PC-9 (cell line): ENCODE data around the gene KLK14. TPM values are rescaled to one million over a fixed set of nuclear protein-coding genes. Genes with fewer than 3 reads are reported as not detected.
A peak's percentile ranks its signal among the peaks of the same experiment; 100 is the strongest.

Experiments
- BruUV-seq: library from RNA; stranded (reverse); fragments of 400-500 nt; replicated peaks from 2 replicates; lab custom pipeline; 2021; lab: Mats Ljungman, UMichigan
- CTCF ChIA-PET: fragments of 300-600 bp; sonication (Branson Sonifier 250); formaldehyde crosslinking; loops from one replicate; lab custom pipeline; 2022; ENCODE audit warnings: antibody characterized with exemption; lab: Charles Lee
- POLR2A ChIA-PET: fragments of 300-600 bp; sonication (Branson Sonifier 250); formaldehyde crosslinking; loops from one replicate; lab custom pipeline; 2022; ENCODE audit warnings: antibody characterized with exemption; ENCODE audit not compliant: unreplicated experiment; lab: Charles Lee
- DNase-seq, 2 experiments: peaks; one replicate each; pipeline versions ENCODE4 v3.0.0 to v3.0.0-alpha.2; 2015 to 2022; ENCODE audit warnings: mixed read lengths in 1 of 2
- H2AFZ ChIP-seq: fragments of 200-600 bp; sonication (generic); 2 replicates; pipeline ENCODE4 v1.8.1; 2017; ENCODE audit warnings: antibody characterized with exemption
- H3F3A ChIP-seq: fragments of 200-600 bp; sonication (generic); 2 replicates; pipeline ENCODE4 v1.8.1; 2017; ENCODE audit warnings: antibody characterized with exemption, mild to moderate bottlenecking, low read depth; ENCODE audit not compliant: insufficient read depth
- H3K27ac ChIP-seq: fragments of 200-600 bp; sonication (generic); 2 replicates; pipeline ENCODE4 v1.6.1; 2016; ENCODE audit warnings: mixed run types
- H3K27me3 ChIP-seq: fragments of 200-600 bp; sonication (generic); 2 replicates; pipeline ENCODE4 v1.6.1; 2016; ENCODE audit warnings: low read depth, mixed run types; ENCODE audit not compliant: insufficient read depth
- H3K36me3 ChIP-seq: fragments of 200-600 bp; sonication (generic); 2 replicates; pipeline ENCODE4 v1.6.1; 2016; ENCODE audit warnings: low read depth, mixed run types
- H3K4me1 ChIP-seq: fragments of 200-600 bp; sonication (generic); replicated peaks from 2 replicates; pipeline ENCODE4 v1.6.1; 2016; ENCODE audit warnings: mixed run types; ENCODE audit not compliant: insufficient read depth
- H3K4me2 ChIP-seq: fragments of 200-600 bp; sonication (generic); 2 replicates; pipeline ENCODE4 v1.6.1; 2017; ENCODE audit warnings: mixed run types
- H3K4me3 ChIP-seq: fragments of 200-600 bp; sonication (generic); 2 replicates; pipeline ENCODE4 v1.6.1; 2016; ENCODE audit warnings: mixed run types
- H3K79me2 ChIP-seq: fragments of 200-600 bp; sonication (generic); 2 replicates; pipeline ENCODE4 v1.6.1; 2017; ENCODE audit warnings: low read depth, mixed run types
- H3K9me2 ChIP-seq: fragments of 200-600 bp; sonication (generic); 2 replicates; pipeline ENCODE4 v1.8.1; 2017; ENCODE audit warnings: mild to moderate bottlenecking; ENCODE audit not compliant: insufficient read depth
- H3K9me3 ChIP-seq: fragments of 200-600 bp; sonication (generic); 2 replicates; pipeline ENCODE4 v1.8.1; 2016; ENCODE audit warnings: low read depth; ENCODE audit not compliant: insufficient read depth
- H4K20me1 ChIP-seq: fragments of 200-600 bp; sonication (generic); 2 replicates; pipeline ENCODE4 v1.8.1; 2017; ENCODE audit not compliant: insufficient read depth
- EZH2 ChIP-seq: fragments of 200-600 bp; sonication (generic); IDR thresholded peaks from 2 replicates; pipeline ENCODE4 v1.8.0; 2017; ENCODE audit warnings: antibody characterized with exemption, low read depth
- intact Hi-C: fragments of 100-400 bp; cut with micrococcal nuclease; formaldehyde crosslinking; loops from one replicate; pipeline ENCODE4 v1.10.0; 2022; ENCODE audit not compliant: unreplicated experiment
- total RNA-seq: library from RNA; stranded (reverse); gene quantifications from 2 replicates; pipeline ENCODE4 v1.2.3, GENCODE V29; 2021
- TF ChIP-seq, protein P1 (sequence below): fragments of 200-600 bp; sonication (generic); conservative IDR thresholded peaks from 2 replicates; pipeline ENCODE4 v1.6.1; 2017; ENCODE audit warnings: mixed run types, antibody characterized with exemption, mild to moderate bottlenecking, moderate library complexity

Gene KLK14
- total RNA-seq, 1 experiment from 2014 or later: 0.57 TPM

DNA sequence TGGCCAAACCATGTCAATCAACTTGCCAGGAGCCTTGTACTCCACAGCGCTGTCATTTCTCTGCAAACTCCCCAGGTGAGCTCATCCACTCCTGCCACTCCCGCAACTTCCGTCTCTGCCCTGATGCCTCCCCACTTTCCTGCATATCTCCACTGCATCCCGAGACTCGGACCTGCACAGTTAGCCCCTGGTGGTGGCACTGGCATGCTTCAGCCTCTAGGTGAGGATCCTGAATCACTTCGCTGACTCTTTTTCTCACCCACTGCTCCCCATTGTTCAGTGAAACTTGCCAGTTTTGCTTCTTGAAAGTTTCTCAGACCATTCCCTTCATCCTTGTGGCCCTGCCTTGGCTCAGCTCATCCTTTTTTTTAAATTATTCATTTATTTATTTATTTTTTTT is 28.9 kb upstream of the KLK14 start:
- Histone ChIP-seq H3K4me3 (no peak overlapping the region), H3K9me2 (no peaks in the 10 kb centered on the region), H3K79me2 (peaks cover 13% of the 10 kb centered on the region), H4K20me1 (no peaks in the 10 kb centered on the region), H3K27me3 (peaks cover 60% of the 10 kb centered on the region), H3K27ac (no peak overlapping the region), H2AFZ (no peak overlapping the region), H3K9me3 (no peaks in the 10 kb centered on the region), H3K4me1 (peaks cover 10% of the 10 kb centered on the region), H3K4me2 (no peak overlapping the region), H3K36me3 (no peaks in the 10 kb centered on the region), H3F3A (peaks cover 9% of the 10 kb centered on the region)
- ChIA-PET POLR2A (no interaction called here), CTCF (interaction anchor here (0.6 kb wide), 1 partner anchor 216 kb away, joined by 3 read pairs; no protein-coding TSS in a partner anchor)
- intact Hi-C loops: no loop called here
- TF ChIP-seq EZH2: no peak
- TF ChIP-seq, protein P1, sequence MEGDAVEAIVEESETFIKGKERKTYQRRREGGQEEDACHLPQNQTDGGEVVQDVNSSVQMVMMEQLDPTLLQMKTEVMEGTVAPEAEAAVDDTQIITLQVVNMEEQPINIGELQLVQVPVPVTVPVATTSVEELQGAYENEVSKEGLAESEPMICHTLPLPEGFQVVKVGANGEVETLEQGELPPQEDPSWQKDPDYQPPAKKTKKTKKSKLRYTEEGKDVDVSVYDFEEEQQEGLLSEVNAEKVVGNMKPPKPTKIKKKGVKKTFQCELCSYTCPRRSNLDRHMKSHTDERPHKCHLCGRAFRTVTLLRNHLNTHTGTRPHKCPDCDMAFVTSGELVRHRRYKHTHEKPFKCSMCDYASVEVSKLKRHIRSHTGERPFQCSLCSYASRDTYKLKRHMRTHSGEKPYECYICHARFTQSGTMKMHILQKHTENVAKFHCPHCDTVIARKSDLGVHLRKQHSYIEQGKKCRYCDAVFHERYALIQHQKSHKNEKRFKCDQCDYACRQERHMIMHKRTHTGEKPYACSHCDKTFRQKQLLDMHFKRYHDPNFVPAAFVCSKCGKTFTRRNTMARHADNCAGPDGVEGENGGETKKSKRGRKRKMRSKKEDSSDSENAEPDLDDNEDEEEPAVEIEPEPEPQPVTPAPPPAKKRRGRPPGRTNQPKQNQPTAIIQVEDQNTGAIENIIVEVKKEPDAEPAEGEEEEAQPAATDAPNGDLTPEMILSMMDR: 0 out of 2 replicates have a peak, but pooled peaks have one; percentile 26
- no peak for DNase-seq
- BruUV-seq: no TSS peak

DNA sequence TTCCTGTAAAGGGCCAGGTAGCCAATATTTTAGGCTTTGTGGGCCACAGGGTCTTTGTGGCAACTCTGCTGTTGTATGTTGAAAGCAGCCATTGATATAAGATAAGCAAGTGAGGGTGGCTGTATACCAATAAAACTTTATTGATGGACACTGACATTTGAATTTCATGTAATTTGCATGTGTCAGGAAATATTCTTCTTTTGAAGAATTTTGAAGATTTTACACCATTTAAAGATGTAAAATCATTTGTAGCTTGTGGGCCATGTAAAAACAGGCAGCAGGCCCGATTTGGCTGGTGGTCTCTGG is 27.9 kb upstream of the KLK14 start:
- Histone ChIP-seq H2AFZ (no peak overlapping the region), H3K9me3 (no peaks in the 10 kb centered on the region), H4K20me1 (no peaks in the 10 kb centered on the region), H3K36me3 (no peaks in the 10 kb centered on the region), H3F3A (peaks cover 9% of the 10 kb centered on the region), H3K4me2 (no peak overlapping the region), H3K79me2 (peaks cover 19% of the 10 kb centered on the region), H3K9me2 (no peaks in the 10 kb centered on the region), H3K4me1 (peaks cover 10% of the 10 kb centered on the region), H3K27me3 (peaks cover 50% of the 10 kb centered on the region), H3K4me3 (no peak overlapping the region), H3K27ac (no peak overlapping the region)
- POLR2A ChIA-PET: interaction anchor here (0.6 kb wide), 2 partner anchors 782 to 906 kb away, joined by 7 to 14 read pairs; no protein-coding TSS in a partner anchor
- intact Hi-C loops: no loop called here
- BruUV-seq: no TSS peak
- no peak for DNase-seq
- CTCF ChIA-PET: interaction anchor here (0.6 kb wide), 1 partner anchor 10 kb away, joined by 5 read pairs; no protein-coding TSS in a partner anchor
- TF ChIP-seq EZH2: no peak
- TF ChIP-seq, protein P1: no peak

DNA sequence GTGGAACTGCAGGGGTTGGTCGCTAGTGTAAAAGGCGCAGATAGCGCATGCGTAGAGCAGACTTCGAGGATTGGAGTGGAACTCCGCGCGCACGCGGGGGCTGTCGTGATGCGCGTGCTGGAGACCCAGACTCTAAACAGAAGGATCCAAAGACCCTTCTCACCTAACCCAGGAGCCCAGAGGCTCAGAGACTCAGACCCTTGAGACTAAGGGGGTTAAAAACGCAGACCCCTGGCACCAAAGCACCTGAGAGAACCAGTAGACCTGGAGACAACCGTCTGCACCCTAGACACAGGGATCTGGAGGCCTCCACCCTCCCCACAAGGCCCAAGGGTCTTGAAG is 26.1 kb upstream of the KLK14 start:
- ChIA-PET CTCF (no interaction called here), POLR2A (interaction anchor here (0.6 kb wide), 1 partner anchor 1105 kb away, joined by 5 read pairs; no protein-coding TSS in a partner anchor)
- Histone ChIP-seq H3K4me1 (peaks cover 10% of the 10 kb centered on the region), H3K4me2 (peak overlapping the region; percentile 73), H3K4me3 (peak overlapping the region; percentile 79), H4K20me1 (no peaks in the 10 kb centered on the region), H3K9me3 (no peaks in the 10 kb centered on the region), H2AFZ (peak overlapping the region; percentile 78), H3K27me3 (peaks cover 31% of the 10 kb centered on the region), H3K79me2 (peaks cover 20% of the 10 kb centered on the region), H3K36me3 (0 out of 2 replicates have a peak, but pooled peaks cover 1% of the 10 kb centered on the region), H3F3A (peaks cover 9% of the 10 kb centered on the region), H3K27ac (no peak overlapping the region), H3K9me2 (no peaks in the 10 kb centered on the region)
- no peak for TF ChIP-seq EZH2
- TF ChIP-seq, protein P1: no peak
- no peak for DNase-seq
- no TSS peak for BruUV-seq
- intact Hi-C loops: no loop called here
